ENCODE data around the gene ADCK1. TPM values are rescaled to one million over a fixed set of nuclear protein-coding genes. Genes with fewer than 3 reads are reported as not detected.

The ADCK1 gene
- total RNA-seq, 1 experiment from 2014 or later: 10.1 TPM

DNA sequence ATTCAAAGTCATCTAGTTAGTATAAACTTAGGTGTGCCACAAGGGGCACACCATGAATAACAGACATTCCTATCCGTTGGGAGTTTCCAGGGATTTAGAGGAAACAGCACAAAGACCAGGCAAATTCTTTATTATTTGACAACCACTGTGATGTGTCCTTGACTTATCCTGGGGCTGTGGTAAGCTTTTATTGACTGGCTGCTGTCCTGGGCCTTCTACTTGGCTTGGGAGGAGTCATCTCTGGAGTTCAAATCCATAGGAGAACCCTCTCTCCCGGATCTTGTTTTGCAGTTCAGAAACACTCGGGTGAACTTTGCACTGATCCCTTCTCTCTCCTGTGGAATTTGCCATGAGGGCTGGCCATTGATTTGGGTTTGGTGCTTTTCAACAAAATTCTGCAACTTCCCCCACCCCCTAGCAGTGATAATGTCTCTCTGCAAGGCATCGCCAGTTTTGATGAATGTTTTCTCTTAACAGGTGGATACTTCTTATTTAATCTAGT lies 136.3 kb downstream of the ADCK1 start:
- no peak for TF ChIP-seq TCF7L2 (IDR thresholded peaks at IDR 0.05; ENCODE audit: low read depth, low read length)
- TF ChIP-seq, protein P1, sequence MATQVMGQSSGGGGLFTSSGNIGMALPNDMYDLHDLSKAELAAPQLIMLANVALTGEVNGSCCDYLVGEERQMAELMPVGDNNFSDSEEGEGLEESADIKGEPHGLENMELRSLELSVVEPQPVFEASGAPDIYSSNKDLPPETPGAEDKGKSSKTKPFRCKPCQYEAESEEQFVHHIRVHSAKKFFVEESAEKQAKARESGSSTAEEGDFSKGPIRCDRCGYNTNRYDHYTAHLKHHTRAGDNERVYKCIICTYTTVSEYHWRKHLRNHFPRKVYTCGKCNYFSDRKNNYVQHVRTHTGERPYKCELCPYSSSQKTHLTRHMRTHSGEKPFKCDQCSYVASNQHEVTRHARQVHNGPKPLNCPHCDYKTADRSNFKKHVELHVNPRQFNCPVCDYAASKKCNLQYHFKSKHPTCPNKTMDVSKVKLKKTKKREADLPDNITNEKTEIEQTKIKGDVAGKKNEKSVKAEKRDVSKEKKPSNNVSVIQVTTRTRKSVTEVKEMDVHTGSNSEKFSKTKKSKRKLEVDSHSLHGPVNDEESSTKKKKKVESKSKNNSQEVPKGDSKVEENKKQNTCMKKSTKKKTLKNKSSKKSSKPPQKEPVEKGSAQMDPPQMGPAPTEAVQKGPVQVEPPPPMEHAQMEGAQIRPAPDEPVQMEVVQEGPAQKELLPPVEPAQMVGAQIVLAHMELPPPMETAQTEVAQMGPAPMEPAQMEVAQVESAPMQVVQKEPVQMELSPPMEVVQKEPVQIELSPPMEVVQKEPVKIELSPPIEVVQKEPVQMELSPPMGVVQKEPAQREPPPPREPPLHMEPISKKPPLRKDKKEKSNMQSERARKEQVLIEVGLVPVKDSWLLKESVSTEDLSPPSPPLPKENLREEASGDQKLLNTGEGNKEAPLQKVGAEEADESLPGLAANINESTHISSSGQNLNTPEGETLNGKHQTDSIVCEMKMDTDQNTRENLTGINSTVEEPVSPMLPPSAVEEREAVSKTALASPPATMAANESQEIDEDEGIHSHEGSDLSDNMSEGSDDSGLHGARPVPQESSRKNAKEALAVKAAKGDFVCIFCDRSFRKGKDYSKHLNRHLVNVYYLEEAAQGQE (IDR thresholded peaks at IDR 0.05; ENCODE audit: insufficient read depth in 1 of 2, low read depth in 2 of 2, low read length in 1 of 2): no peak
- TF ChIP-seq, protein P2, sequence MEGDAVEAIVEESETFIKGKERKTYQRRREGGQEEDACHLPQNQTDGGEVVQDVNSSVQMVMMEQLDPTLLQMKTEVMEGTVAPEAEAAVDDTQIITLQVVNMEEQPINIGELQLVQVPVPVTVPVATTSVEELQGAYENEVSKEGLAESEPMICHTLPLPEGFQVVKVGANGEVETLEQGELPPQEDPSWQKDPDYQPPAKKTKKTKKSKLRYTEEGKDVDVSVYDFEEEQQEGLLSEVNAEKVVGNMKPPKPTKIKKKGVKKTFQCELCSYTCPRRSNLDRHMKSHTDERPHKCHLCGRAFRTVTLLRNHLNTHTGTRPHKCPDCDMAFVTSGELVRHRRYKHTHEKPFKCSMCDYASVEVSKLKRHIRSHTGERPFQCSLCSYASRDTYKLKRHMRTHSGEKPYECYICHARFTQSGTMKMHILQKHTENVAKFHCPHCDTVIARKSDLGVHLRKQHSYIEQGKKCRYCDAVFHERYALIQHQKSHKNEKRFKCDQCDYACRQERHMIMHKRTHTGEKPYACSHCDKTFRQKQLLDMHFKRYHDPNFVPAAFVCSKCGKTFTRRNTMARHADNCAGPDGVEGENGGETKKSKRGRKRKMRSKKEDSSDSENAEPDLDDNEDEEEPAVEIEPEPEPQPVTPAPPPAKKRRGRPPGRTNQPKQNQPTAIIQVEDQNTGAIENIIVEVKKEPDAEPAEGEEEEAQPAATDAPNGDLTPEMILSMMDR (IDR thresholded peaks at IDR 0.05): no peak
- TF ChIP-seq POLR2AphosphoS5 (IDR thresholded peaks at IDR 0.05; ENCODE audit: low read depth, low read length): no peak
- no peak for TF ChIP-seq SIN3A (IDR thresholded peaks at IDR 0.05; ENCODE audit: borderline replicate concordance, insufficient read depth, low read depth, low read length)
- DNase-seq (ENCODE audit: low read depth, low spot score) (no peak), ATAC-seq (no peak)
- ChIA-PET POLR2A (no interaction called here), CTCF (no interaction called here)
- H3K4me1 ChIP-seq (ENCODE audit: control insufficient read depth, insufficient read depth, low read length): no peaks in the 10 kb centered on the region
- BruUV-seq (replicated peaks): no TSS peak
- intact Hi-C loops (cut with micrococcal nuclease; ENCODE audit: unreplicated experiment): no loop called here
- H3K27ac ChIP-seq (ENCODE audit: low read length): no peak overlapping the region
- no peaks in the 10 kb centered on the region for H3K9me3 ChIP-seq (ENCODE audit: control insufficient read depth, insufficient read depth, low read depth, low read length)
- H3K27me3 ChIP-seq (ENCODE audit: control insufficient read depth, insufficient read depth, low read length): no peaks in the 10 kb centered on the region
- no peaks in the 10 kb centered on the region for H3K36me3 ChIP-seq (ENCODE audit: control insufficient read depth, insufficient read depth, low read length)
- H3K4me3 ChIP-seq (ENCODE audit: low read depth in 2 of 2, low read length in 2 of 2): no peak overlapping the region
- in situ Hi-C loops (cut with HindIII; ENCODE audit: low pct_unique_long_range_greater_than_20kb, low sequenced_read_pairs): no loop called here

DNA sequence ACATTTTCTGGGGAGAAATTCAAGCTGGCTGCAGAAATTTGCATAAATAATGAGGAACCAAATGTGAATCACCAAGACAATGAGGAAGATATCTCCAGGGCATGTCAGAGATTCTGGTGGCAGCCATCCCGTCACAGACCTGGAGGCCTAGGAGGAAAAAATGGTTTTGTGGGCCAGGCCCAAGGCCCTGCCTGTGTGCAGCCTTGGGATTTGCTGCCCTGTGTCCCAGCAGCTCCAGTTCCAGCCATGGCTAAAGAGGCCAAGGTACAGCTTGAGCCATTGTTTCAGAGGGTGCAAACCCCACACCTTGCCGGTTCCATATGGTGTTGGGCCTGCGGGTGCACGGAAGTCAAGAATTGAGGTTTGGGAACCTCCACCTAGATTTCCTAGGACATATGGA lies 147.5 kb downstream of the ADCK1 start:
- DNase-seq (ENCODE audit: low read depth, low spot score) (no peak), ATAC-seq (no peak)
- H3K9me3 ChIP-seq (ENCODE audit: control insufficient read depth, insufficient read depth, low read depth, low read length): no peaks in the 10 kb centered on the region
- no peaks in the 10 kb centered on the region for H3K27me3 ChIP-seq (ENCODE audit: control insufficient read depth, insufficient read depth, low read length)
- TF ChIP-seq TCF7L2 (IDR thresholded peaks at IDR 0.05; ENCODE audit: low read depth, low read length): no peak
- TF ChIP-seq, protein P2 (IDR thresholded peaks at IDR 0.05): no peak
- no peak for TF ChIP-seq POLR2AphosphoS5 (IDR thresholded peaks at IDR 0.05; ENCODE audit: low read depth, low read length)
- TF ChIP-seq, protein P1 (IDR thresholded peaks at IDR 0.05; ENCODE audit: insufficient read depth in 1 of 2, low read depth in 2 of 2, low read length in 1 of 2): no peak
- no peak for TF ChIP-seq SIN3A (IDR thresholded peaks at IDR 0.05; ENCODE audit: borderline replicate concordance, insufficient read depth, low read depth, low read length)
- no peaks in the 10 kb centered on the region for H3K4me1 ChIP-seq (ENCODE audit: control insufficient read depth, insufficient read depth, low read length)
- no peak overlapping the region for H3K27ac ChIP-seq (ENCODE audit: low read length)
- ChIA-PET POLR2A (no interaction called here), CTCF (no interaction called here)
- H3K36me3 ChIP-seq (ENCODE audit: control insufficient read depth, insufficient read depth, low read length): no peaks in the 10 kb centered on the region
- in situ Hi-C loops (cut with HindIII; ENCODE audit: low pct_unique_long_range_greater_than_20kb, low sequenced_read_pairs) (no loop called here), intact Hi-C loops (cut with micrococcal nuclease; ENCODE audit: unreplicated experiment) (no loop called here)
- BruUV-seq (replicated peaks): no TSS peak
- H3K4me3 ChIP-seq (ENCODE audit: low read depth in 2 of 2, low read length in 2 of 2): no peak overlapping the region
